ENCODE measurements around the gene TXN2.

The TXN2 gene

DNA sequence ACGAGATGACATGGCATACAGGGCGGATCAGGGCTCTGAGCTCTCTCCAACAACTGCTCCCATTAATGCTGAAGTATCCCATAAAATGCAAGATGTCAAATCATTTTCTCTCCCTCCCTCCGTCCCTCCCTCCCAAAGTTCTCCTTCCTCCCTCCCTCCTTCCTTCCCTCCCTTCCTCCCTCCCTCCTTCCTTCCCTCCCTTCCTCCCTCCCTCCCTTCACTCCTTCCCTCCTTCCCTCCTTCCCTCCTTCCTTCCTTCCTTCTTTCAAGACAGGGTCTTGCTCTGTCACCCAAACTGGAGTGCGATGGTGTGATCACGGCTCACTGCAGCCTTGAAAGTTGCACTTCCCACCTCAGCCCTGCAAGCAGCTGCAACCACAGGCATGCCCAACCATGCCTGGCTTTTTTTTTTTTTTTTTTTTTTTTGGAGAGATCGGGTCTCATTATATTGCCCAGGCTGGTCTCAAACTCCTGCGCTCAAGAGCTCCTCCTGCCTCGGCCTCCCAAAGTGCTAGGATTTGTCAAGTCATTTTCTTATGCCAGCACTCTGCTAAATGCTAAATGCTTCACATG, 38.2 kb downstream of the TXN2 start:
- no peaks in the 10 kb centered on the region for H3K4me1 ChIP-seq (ENCODE audit: insufficient read depth, low read length)
- DNase-seq = peak; percentile 49
- H3K79me2 ChIP-seq (ENCODE audit: insufficient read depth, low read length) = no peaks in the 10 kb centered on the region
- no peak overlapping the region for H3K4me2 ChIP-seq (ENCODE audit: insufficient read depth, low read length)
- no peak overlapping the region for H2AFZ ChIP-seq (ENCODE audit: low read depth, low read length)
- H3K36me3 ChIP-seq (ENCODE audit: insufficient read depth, low read length) = no peaks in the 10 kb centered on the region
- no peaks in the 10 kb centered on the region for H3K27me3 ChIP-seq (ENCODE audit: insufficient read depth, low read length, poor library complexity)
- no peak overlapping the region for H3K4me3 ChIP-seq (ENCODE audit: low read depth in 1 of 2, low read length in 2 of 2)
- H3K27ac ChIP-seq (ENCODE audit: low read length) = no peak overlapping the region
- peak; percentile 60; the same call in 2 of the 3 replicates for ATAC-seq (ENCODE audit: insufficient read depth, low read depth)
- H3K9me3 ChIP-seq (ENCODE audit: insufficient read depth, low read length, severe bottlenecking) = no peaks in the 10 kb centered on the region
- no peak overlapping the region for H3K9ac ChIP-seq (ENCODE audit: low read depth, low read length)
- TF ChIP-seq EZH2 (IDR thresholded peaks at IDR 0.05; ENCODE audit: borderline replicate concordance, low read depth, low read length, severe bottlenecking) = no peak
- TF ChIP-seq, protein P1, sequence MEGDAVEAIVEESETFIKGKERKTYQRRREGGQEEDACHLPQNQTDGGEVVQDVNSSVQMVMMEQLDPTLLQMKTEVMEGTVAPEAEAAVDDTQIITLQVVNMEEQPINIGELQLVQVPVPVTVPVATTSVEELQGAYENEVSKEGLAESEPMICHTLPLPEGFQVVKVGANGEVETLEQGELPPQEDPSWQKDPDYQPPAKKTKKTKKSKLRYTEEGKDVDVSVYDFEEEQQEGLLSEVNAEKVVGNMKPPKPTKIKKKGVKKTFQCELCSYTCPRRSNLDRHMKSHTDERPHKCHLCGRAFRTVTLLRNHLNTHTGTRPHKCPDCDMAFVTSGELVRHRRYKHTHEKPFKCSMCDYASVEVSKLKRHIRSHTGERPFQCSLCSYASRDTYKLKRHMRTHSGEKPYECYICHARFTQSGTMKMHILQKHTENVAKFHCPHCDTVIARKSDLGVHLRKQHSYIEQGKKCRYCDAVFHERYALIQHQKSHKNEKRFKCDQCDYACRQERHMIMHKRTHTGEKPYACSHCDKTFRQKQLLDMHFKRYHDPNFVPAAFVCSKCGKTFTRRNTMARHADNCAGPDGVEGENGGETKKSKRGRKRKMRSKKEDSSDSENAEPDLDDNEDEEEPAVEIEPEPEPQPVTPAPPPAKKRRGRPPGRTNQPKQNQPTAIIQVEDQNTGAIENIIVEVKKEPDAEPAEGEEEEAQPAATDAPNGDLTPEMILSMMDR (IDR thresholded peaks at IDR 0.05; ENCODE audit: borderline replicate concordance, extremely low read depth, low read length, poor library complexity, severe bottlenecking) = no peak
- H4K20me1 ChIP-seq (ENCODE audit: insufficient read depth, low read length) = no peaks in the 10 kb centered on the region

DNA sequence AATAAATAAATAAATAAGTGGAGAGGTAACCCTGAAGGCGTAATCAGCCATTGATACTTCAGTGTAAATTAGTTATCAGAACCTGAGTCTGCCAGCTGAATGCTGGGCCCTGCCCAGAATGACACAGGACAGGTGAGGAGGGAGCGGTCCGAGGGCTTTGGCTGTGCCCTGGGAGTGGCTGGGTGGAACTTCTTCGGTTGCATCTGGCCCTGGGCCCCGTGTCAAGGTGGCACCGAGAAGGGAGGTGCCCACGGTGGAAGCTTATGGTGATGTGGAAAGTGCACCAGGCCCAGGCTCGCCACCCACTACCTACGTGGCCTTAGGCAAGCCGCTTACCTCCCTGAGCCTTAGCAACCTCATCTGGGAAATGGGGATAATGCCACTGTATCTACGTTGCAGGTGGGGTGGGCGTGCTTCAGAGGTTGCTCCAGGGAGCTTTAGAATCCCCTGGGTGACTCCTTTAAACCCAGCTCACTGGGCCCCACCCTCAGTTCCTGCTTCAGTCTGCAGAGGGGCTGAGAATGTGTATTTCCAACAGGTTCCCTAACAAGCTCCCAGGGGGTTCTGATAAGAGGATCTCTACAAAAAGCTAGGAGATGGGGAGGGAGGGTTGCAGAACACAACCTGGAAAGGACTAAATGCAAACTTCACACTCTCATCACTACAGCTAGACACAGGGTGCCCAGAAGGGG, 38.8 kb downstream of the TXN2 start:
- H3K4me1 ChIP-seq (ENCODE audit: insufficient read depth, low read length) = no peaks in the 10 kb centered on the region
- no peaks in the 10 kb centered on the region for H3K9me3 ChIP-seq (ENCODE audit: insufficient read depth, low read length, severe bottlenecking)
- no peak for DNase-seq
- H3K27ac ChIP-seq (ENCODE audit: low read length) = no peak overlapping the region
- no peaks in the 10 kb centered on the region for H4K20me1 ChIP-seq (ENCODE audit: insufficient read depth, low read length)
- H3K27me3 ChIP-seq (ENCODE audit: insufficient read depth, low read length, poor library complexity) = no peaks in the 10 kb centered on the region
- TF ChIP-seq EZH2 (IDR thresholded peaks at IDR 0.05; ENCODE audit: borderline replicate concordance, low read depth, low read length, severe bottlenecking) = no peak
- TF ChIP-seq, protein P1 (IDR thresholded peaks at IDR 0.05; ENCODE audit: borderline replicate concordance, extremely low read depth, low read length, poor library complexity, severe bottlenecking) = no peak
- no peaks in the 10 kb centered on the region for H3K79me2 ChIP-seq (ENCODE audit: insufficient read depth, low read length)
- H2AFZ ChIP-seq (ENCODE audit: low read depth, low read length) = no peak overlapping the region
- no peak overlapping the region for H3K9ac ChIP-seq (ENCODE audit: low read depth, low read length)
- H3K36me3 ChIP-seq (ENCODE audit: insufficient read depth, low read length) = no peaks in the 10 kb centered on the region
- ATAC-seq (ENCODE audit: insufficient read depth, low read depth) = no peak
- no peak overlapping the region for H3K4me2 ChIP-seq (ENCODE audit: insufficient read depth, low read length)
- H3K4me3 ChIP-seq (ENCODE audit: low read depth in 1 of 2, low read length in 2 of 2) = no peak overlapping the region

GRCh38 chr22:36440429-36441002, 40.9 kb downstream of the TXN2 start:
- H3K4me1 ChIP-seq (ENCODE audit: insufficient read depth, low read length) = peaks cover 12% of the 10 kb centered on the region
- H3K27ac ChIP-seq (ENCODE audit: low read length) = no peak overlapping the region
- no peaks in the 10 kb centered on the region for H4K20me1 ChIP-seq (ENCODE audit: insufficient read depth, low read length)
- no peak overlapping the region for H2AFZ ChIP-seq (ENCODE audit: low read depth, low read length)
- no peak for ATAC-seq (ENCODE audit: insufficient read depth, low read depth)
- TF ChIP-seq EZH2 (IDR thresholded peaks at IDR 0.05; ENCODE audit: borderline replicate concordance, low read depth, low read length, severe bottlenecking) = no peak
- no peaks in the 10 kb centered on the region for H3K36me3 ChIP-seq (ENCODE audit: insufficient read depth, low read length)
- no peaks in the 10 kb centered on the region for H3K27me3 ChIP-seq (ENCODE audit: insufficient read depth, low read length, poor library complexity)
- H3K9ac ChIP-seq (ENCODE audit: low read depth, low read length) = no peak overlapping the region
- DNase-seq = no peak
- H3K79me2 ChIP-seq (ENCODE audit: insufficient read depth, low read length) = no peaks in the 10 kb centered on the region
- no peak overlapping the region for H3K4me2 ChIP-seq (ENCODE audit: insufficient read depth, low read length)
- H3K9me3 ChIP-seq (ENCODE audit: insufficient read depth, low read length, severe bottlenecking) = no peaks in the 10 kb centered on the region
- H3K4me3 ChIP-seq (ENCODE audit: low read depth in 1 of 2, low read length in 2 of 2) = no peak overlapping the region
